ENCODE results near the gene SAXO2. TPM values are rescaled to one million over a fixed set of nuclear protein-coding genes. Genes with fewer than 3 reads are reported as not detected.
"Not testable (repeated sequence)": the region's sequence is repeated elsewhere in the genome, so short reads cannot be mapped to it uniquely, and the experiment has no call there.

The SAXO2 gene
- total RNA-seq, 1 donor from 2014 or later, result 0.33 TPM

GRCh38 chr15:82313951-82314768 lies 51.5 kb downstream of the SAXO2 start:
- not testable (repeated sequence) for DNase-seq (ENCODE audit: low read depth, low spot score)

- no peak for DNase-seq (ENCODE audit: low read depth, low spot score)
These were observed 52.3 kb downstream of the SAXO2 start for GRCh38 chr15:82314769-82315518.

GRCh38 chr15:82315519-82316246 lies 53.1 kb downstream of the SAXO2 start:
- DNase-seq (ENCODE audit: low read depth, low spot score), result no peak

- not testable (repeated sequence) for DNase-seq (ENCODE audit: low read depth, low spot score)
These were observed 53.9 kb downstream of the SAXO2 start for GRCh38 chr15:82316247-82317090.

- DNase-seq (ENCODE audit: low read depth, low spot score), result no peak
These were observed 54.5 kb downstream of the SAXO2 start for GRCh38 chr15:82317091-82317489.

- not testable (repeated sequence) for DNase-seq (ENCODE audit: low read depth, low spot score)
These were observed 54.9 kb downstream of the SAXO2 start for GRCh38 chr15:82317516-82317915.

- not testable (repeated sequence) for DNase-seq (ENCODE audit: low read depth, low spot score)
These were observed 55.7 kb downstream of the SAXO2 start for GRCh38 chr15:82318281-82318680.

- not testable (repeated sequence) for DNase-seq (ENCODE audit: low read depth, low spot score)
These were observed 57.1 kb downstream of the SAXO2 start for GRCh38 chr15:82319522-82320278.

- not testable (repeated sequence) for DNase-seq (ENCODE audit: low read depth, low spot score)
These were observed 58.2 kb downstream of the SAXO2 start for GRCh38 chr15:82320861-82321260.

- not testable (repeated sequence) for DNase-seq (ENCODE audit: low read depth, low spot score)
These were observed 59.9 kb downstream of the SAXO2 start for GRCh38 chr15:82322488-82322887.

GRCh38 chr15:82324831-82325230 lies 62.2 kb downstream of the SAXO2 start:
- DNase-seq (ENCODE audit: low read depth, low spot score), result not testable (repeated sequence)

- DNase-seq (ENCODE audit: low read depth, low spot score), result not testable (repeated sequence)
These were observed 63.0 kb downstream of the SAXO2 start for GRCh38 chr15:82325646-82326045.

- not testable (repeated sequence) for DNase-seq (ENCODE audit: low read depth, low spot score)
These were observed 64.3 kb downstream of the SAXO2 start for GRCh38 chr15:82326896-82327295.

GRCh38 chr15:82327372-82327771 lies 64.8 kb downstream of the SAXO2 start:
- not testable (repeated sequence) for DNase-seq (ENCODE audit: low read depth, low spot score)

GRCh38 chr15:82329039-82329438 lies 66.4 kb downstream of the SAXO2 start:
- DNase-seq (ENCODE audit: low read depth, low spot score), result not testable (repeated sequence)

GRCh38 chr15:82330921-82331320 lies 68.3 kb downstream of the SAXO2 start:
- DNase-seq (ENCODE audit: low read depth, low spot score), result not testable (repeated sequence)

- not testable (repeated sequence) for DNase-seq (ENCODE audit: low read depth, low spot score)
These were observed 69.1 kb downstream of the SAXO2 start for GRCh38 chr15:82331576-82332304.

GRCh38 chr15:82332711-82333602 lies 70.3 kb downstream of the SAXO2 start:
- DNase-seq (ENCODE audit: low read depth, low spot score), result not testable (repeated sequence)

All from pulmonary artery endothelial cell (primary cell).